IMR-90 (cell line): ENCODE data around the gene PSMD1. TPM values are rescaled to one million over a fixed set of nuclear protein-coding genes. Genes with fewer than 3 reads are reported as not detected.

ENCODE experiments used
- ATAC-seq: fragments of 200-7000 bp; cut with Tn5 transposase; 2 replicates; pipeline ENCODE4 v1.9.1; 2020; ENCODE audit warnings: low read depth, mild to moderate bottlenecking, moderate library complexity
- BruUV-seq: library from RNA; stranded (reverse); fragments of 400-500 nt; replicated peaks from 2 replicates; lab custom pipeline; 2021; lab: Mats Ljungman, UMichigan
- CTCF ChIA-PET: fragments of 300-600 bp; formaldehyde crosslinking; extraction: SDS; loops from one replicate; lab custom pipeline; 2021; ENCODE audit warnings: antibody characterized with exemption; lab: Yijun Ruan, JAX
- POLR2A ChIA-PET: fragments of 300-600 bp; sonication (Branson Sonifier 250); formaldehyde crosslinking; loops from one replicate; lab custom pipeline; 2022; ENCODE audit warnings: antibody characterized with exemption; ENCODE audit not compliant: unreplicated experiment; lab: Charles Lee
- DNase-seq: peaks from one replicate; pipeline ENCODE4 v3.0.0; 2013
- H2AFZ ChIP-seq: replicated peaks from 2 replicates; pipeline ENCODE3; 2013; ENCODE audit warnings: low read length, mild to moderate bottlenecking; ENCODE audit not compliant: poor library complexity
- H2AK5ac ChIP-seq: 2 replicates; pipeline ENCODE4 v1.6.1; 2013; ENCODE audit warnings: low read depth, low read length, inconsistent platforms
- H2AK9ac ChIP-seq: replicated peaks from 2 replicates; pipeline ENCODE3; 2013; ENCODE audit warnings: mild to moderate bottlenecking, low read depth, low read length, moderate library complexity; ENCODE audit not compliant: poor library complexity
- H2BK120ac ChIP-seq: 2 replicates; pipeline ENCODE4 v1.6.1; 2013; ENCODE audit warnings: low read depth, low read length, inconsistent platforms
- H2BK15ac ChIP-seq: 3 replicates; pipeline ENCODE4 v1.6.1; 2013; ENCODE audit warnings: low read depth, low read length, inconsistent platforms
- H2BK20ac ChIP-seq: 2 replicates; pipeline ENCODE4 v1.6.1; 2013; ENCODE audit warnings: low read depth, mild to moderate bottlenecking, inconsistent platforms, low read length, moderate library complexity
- H2BK5ac ChIP-seq: 2 replicates; pipeline ENCODE4 v1.6.1; 2013; ENCODE audit warnings: mild to moderate bottlenecking, low read depth, low read length, inconsistent platforms; ENCODE audit not compliant: poor library complexity, severe bottlenecking
- H3K14ac ChIP-seq: replicated peaks from 2 replicates; pipeline ENCODE4 v1.6.1; 2013; ENCODE audit warnings: low read depth, low read length, inconsistent platforms
- H3K18ac ChIP-seq: 2 replicates; pipeline ENCODE4 v1.6.1; 2013; ENCODE audit warnings: low read depth, low read length, control low read depth
- H3K23ac ChIP-seq: 2 replicates; pipeline ENCODE4 v1.6.1; 2013; ENCODE audit warnings: low read depth, low read length, inconsistent platforms
- H3K27ac ChIP-seq: 2 replicates; pipeline ENCODE4 v1.5.1; 2013; ENCODE audit warnings: mild to moderate bottlenecking, control low read depth, low read length; ENCODE audit not compliant: insufficient read depth
- H3K27me3 ChIP-seq: 2 replicates; pipeline ENCODE4 v1.6.1; 2013; ENCODE audit warnings: low read length; ENCODE audit not compliant: control insufficient read depth, insufficient read depth
- H3K36me3 ChIP-seq: 2 replicates; pipeline ENCODE4 v1.6.1; 2013; ENCODE audit warnings: low read length, mixed read lengths; ENCODE audit not compliant: control insufficient read depth, insufficient read depth
- H3K4ac ChIP-seq: 2 replicates; pipeline ENCODE4 v1.6.1; 2013; ENCODE audit warnings: low read depth, low read length, inconsistent platforms
- H3K4me1 ChIP-seq: 2 replicates; pipeline ENCODE4 v1.6.1; 2013; ENCODE audit warnings: low read length, mixed read lengths; ENCODE audit not compliant: control insufficient read depth, insufficient read depth
- H3K4me2 ChIP-seq: 2 replicates; pipeline ENCODE4 v1.6.1; 2013; ENCODE audit warnings: low read depth, mild to moderate bottlenecking, control low read depth, low read length, moderate library complexity
- H3K4me3 ChIP-seq: 2 replicates; pipeline ENCODE4 v1.5.1; 2013; ENCODE audit warnings: low read depth, mild to moderate bottlenecking, control low read depth, low read length, moderate library complexity; ENCODE audit not compliant: insufficient read depth
- H3K56ac ChIP-seq: 2 replicates; pipeline ENCODE4 v1.6.1; 2013; ENCODE audit warnings: low read length, inconsistent platforms; ENCODE audit not compliant: insufficient read depth; ENCODE audit errors: extremely low read depth
- H3K79me1 ChIP-seq, 2 experiments: 2 replicates each; pipeline ENCODE4 v1.6.1; 2013; ENCODE audit warnings: low read length in 2 of 2, inconsistent platforms in 1 of 2, low read depth in 1 of 2
- H3K9ac ChIP-seq: 2 replicates; pipeline ENCODE4 v1.6.1; 2013; ENCODE audit warnings: low read depth, low read length, control low read depth
- H3K9me1 ChIP-seq: 2 replicates; pipeline ENCODE4 v1.6.1; 2013; ENCODE audit warnings: low read length, inconsistent platforms; ENCODE audit not compliant: insufficient read depth
- H3K9me3 ChIP-seq: 2 replicates; pipeline ENCODE4 v1.6.1; 2013; ENCODE audit warnings: low read length; ENCODE audit not compliant: control insufficient read depth, insufficient read depth
- H4K20me1 ChIP-seq: 2 replicates; pipeline ENCODE4 v1.6.1; 2013; ENCODE audit warnings: low read length, inconsistent platforms; ENCODE audit not compliant: insufficient read depth
- H4K5ac ChIP-seq: 2 replicates; pipeline ENCODE4 v1.6.1; 2013; ENCODE audit warnings: mild to moderate bottlenecking, low read depth, low read length, control low read depth
- H4K8ac ChIP-seq, 2 experiments: 2 replicates each; pipeline ENCODE4 v1.6.1; 2013; ENCODE audit warnings: low read depth in 2 of 2, low read length in 2 of 2, control low read depth in 1 of 2, inconsistent platforms in 1 of 2
- H4K91ac ChIP-seq: 2 replicates; pipeline ENCODE4 v1.6.1; 2013; ENCODE audit warnings: low read depth, low read length, inconsistent platforms; ENCODE audit not compliant: insufficient read depth
- ELK1 ChIP-seq: fragments of 150-350 bp; IDR thresholded peaks from 2 replicates; pipeline ENCODE4 v1.6.1; 2016; ENCODE audit warnings: low read depth, mild to moderate bottlenecking, low read length, moderate library complexity, borderline replicate concordance
- MAZ ChIP-seq: IDR thresholded peaks from 2 replicates; pipeline ENCODE4 v1.6.1; 2012; ENCODE audit warnings: low read depth, mild to moderate bottlenecking, low read length, improper control_type of control experiment, moderate library complexity, borderline replicate concordance
- RFX5 ChIP-seq: IDR thresholded peaks from 2 replicates; pipeline ENCODE4 v1.8.0; 2012; ENCODE audit warnings: low read depth, mild to moderate bottlenecking, low read length, moderate library complexity
- WGBS, 2 experiments: methylation state at CpG; one replicate each; pipeline versions ENCODE4 v1.1.5 to v1.1.7; 2013; ENCODE audit warnings: missing lambda C conversion rate in 2 of 2; ENCODE audit not compliant: insufficient read length in 1 of 2; ENCODE audit errors: extremely low coverage in 2 of 2; 5-methylcytosine and 5-hydroxymethylcytosine counted together
- dilution Hi-C: fragments of 300-500 bp; cut with HindIII; formaldehyde crosslinking; loops from one replicate; pipeline ENCODE4 v1.14.3; 2018; ENCODE audit warnings: low sequenced_read_pairs; ENCODE audit not compliant: unreplicated experiment
- in situ Hi-C: fragments of 300-500 bp; cut with MboI; formaldehyde crosslinking; loops from 3 replicates; pipeline ENCODE4 v1.14.3; 2019; ENCODE audit warnings: low sequenced_read_pairs, inconsistent platforms, mixed read lengths
- intact Hi-C: fragments of 100-400 bp; cut with micrococcal nuclease; formaldehyde crosslinking; loops from 2 replicates; pipeline ENCODE4 v1.10.0; 2022
- polyA plus RNA-seq, 3 experiments: library from polyadenylated mRNA; depleted of rRNA; stranded (reverse); fragments of >200 nt; gene quantifications; 2 replicates each; pipeline ENCODE4 v1.2.3, GENCODE V29; 2012; ENCODE audit warnings: low replicate concordance in 1 of 3
- total RNA-seq: library from RNA; depleted of rRNA; stranded (reverse); fragments of >200 nt; gene quantifications from 2 replicates; pipeline ENCODE4 v1.2.3, GENCODE V29; 2012
- TF ChIP-seq, protein P1 (sequence below): fragments of 150-350 bp; IDR thresholded peaks from 2 replicates; pipeline ENCODE4 v1.6.1; 2017; ENCODE audit warnings: mild to moderate bottlenecking, antibody characterized with exemption, low read length, low read depth

PSMD1 gene
- total and polyA plus RNA-seq, 2 of the 4 experiments (the other 2 are of a cell fraction) = 89.8 to 181 TPM

GRCh38 chr2:231182513-231182899 lies 125.8 kb downstream of the PSMD1 start:
- in situ Hi-C loops = no loop called here
- Histone ChIP-seq H3K4me3 (no peak overlapping the region), H3K4ac (peak overlapping the region; percentile 46), H4K91ac (peak overlapping the region; percentile 4), H3K18ac (no peak overlapping the region), H3K79me1 (no peaks in the 10 kb centered on the region), H2AK5ac (peak overlapping the region; percentile 88), H2AFZ (peak overlapping the region; percentile 53), H3K27ac (no peak overlapping the region), H2BK5ac (no peak overlapping the region), H4K20me1 (no peaks in the 10 kb centered on the region), H3K9me3 (no peaks in the 10 kb centered on the region), H3K14ac (0 out of 2 replicates have a peak overlapping the region, but pooled peaks have one; percentile 37), H2BK20ac (peak overlapping the region; percentile 21; the same call in 1 of the 2 replicates), H2BK15ac (no peak overlapping the region; the same call in 2 of the 3 replicates), H3K9me1 (no peaks in the 10 kb centered on the region), H3K23ac (no peak overlapping the region), H3K56ac (no peak overlapping the region), H4K5ac (no peak overlapping the region), H3K36me3 (no peaks in the 10 kb centered on the region), H2BK120ac (peak overlapping the region; percentile 72), H3K9ac (no peak overlapping the region), H3K4me2 (no peak overlapping the region), H3K4me1 (peaks cover 8% of the 10 kb centered on the region), H4K8ac (peak overlapping the region in 1 of 2 experiments; percentile 48; a peak in 1 of 4 replicates), H2AK9ac (peak overlapping the region; percentile 47), H3K27me3 (no peaks in the 10 kb centered on the region)
- CTCF ChIA-PET = interaction anchor here (0.9 to 1.0 kb wide), 2 partner anchors 10 to 14 kb away, joined by 3 read pairs; no protein-coding TSS in a partner anchor
- intact Hi-C loops = no loop called here
- POLR2A ChIA-PET = no interaction called here
- ATAC-seq (no peak), DNase-seq (no peak)
- TF ChIP-seq ELK1 (no peak), RFX5 (no peak), MAZ (no peak)
- TF ChIP-seq, protein P1, sequence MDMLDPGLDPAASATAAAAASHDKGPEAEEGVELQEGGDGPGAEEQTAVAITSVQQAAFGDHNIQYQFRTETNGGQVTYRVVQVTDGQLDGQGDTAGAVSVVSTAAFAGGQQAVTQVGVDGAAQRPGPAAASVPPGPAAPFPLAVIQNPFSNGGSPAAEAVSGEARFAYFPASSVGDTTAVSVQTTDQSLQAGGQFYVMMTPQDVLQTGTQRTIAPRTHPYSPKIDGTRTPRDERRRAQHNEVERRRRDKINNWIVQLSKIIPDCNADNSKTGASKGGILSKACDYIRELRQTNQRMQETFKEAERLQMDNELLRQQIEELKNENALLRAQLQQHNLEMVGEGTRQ = peak; percentile 52; the same call in 1 of the 2 replicates
- 100% methylated on average over 1 of the region's 8 CpGs; no CpG with 5 or more reads in 1 of the 2 experiments for WGBS, 2 experiments
- BruUV-seq = no TSS peak
- dilution Hi-C loops = no loop called here
